K562 (cell line): Measurements from ENCODE around the gene KRT75. TPM values are rescaled to one million over a fixed set of nuclear protein-coding genes. Genes with fewer than 3 reads are reported as not detected.

ENCODE experiments used
- ATAC-seq: fragments of 200-7000 bp; cut with Tn5 transposase; 3 replicates; pipeline ENCODE4 v1.9.1; 2020; ENCODE audit warnings: moderate library complexity
- BruUV-seq: library from RNA; stranded (reverse); fragments of 400-500 nt; replicated peaks from 2 replicates; lab custom pipeline; 2021; lab: Mats Ljungman, UMichigan
- CTCF ChIA-PET: fragments of 300-600 bp; formaldehyde crosslinking; extraction: SDS; loops from one replicate; lab custom pipeline; 2021; ENCODE audit warnings: low intra/inter-chr PET ratio; lab: Yijun Ruan, JAX
- POLR2A ChIA-PET: fragments of 300-600, 350-650 bp; sonication (Branson Sonifier 250); formaldehyde crosslinking; extraction: SDS; loops from one replicate; lab custom pipeline; 2021; ENCODE audit warnings: antibody characterized with exemption, inconsistent platforms; lab: Yijun Ruan, JAX
- DNase-seq, 4 experiments: peaks; one replicate each; pipeline versions ENCODE4 v3.0.0 to v3.0.0-alpha.2; 2011 to 2018; ENCODE audit warnings: low spot score in 3 of 4, mixed read lengths in 3 of 4; ENCODE audit errors: extremely low read depth in 1 of 4
- FAIRE-seq: peaks from 2 replicates; lab custom pipeline; 2011; peaks lifted over from hg19 to GRCh38; lab: Jason Lieb, UNC
- H2AFZ ChIP-seq: 2 replicates; pipeline ENCODE4 v1.6.0; 2011; ENCODE audit warnings: low read depth, low read length, control low read depth, inconsistent platforms
- H3K27ac ChIP-seq: fragments of 200-600 bp; 3 replicates; pipeline ENCODE4 v1.8.0; 2011; ENCODE audit warnings: low read depth, mild to moderate bottlenecking, control low read depth, inconsistent platforms, low read length, moderate library complexity, mixed read lengths; ENCODE audit errors: extremely low read depth
- H3K27me3 ChIP-seq, 2 experiments: fragments of 300-600 bp in 1 of 2; 2 replicates in 1 of 2; 3 replicates in 1 of 2; pipeline versions ENCODE4 v1.6.0 to v1.8.0; 2011; ENCODE audit warnings: inconsistent platforms in 2 of 2, low read length in 2 of 2, mild to moderate bottlenecking in 1 of 2, mixed read lengths in 1 of 2, moderate library complexity in 1 of 2; ENCODE audit not compliant: control insufficient read depth in 2 of 2, insufficient read depth in 2 of 2
- H3K36me3 ChIP-seq: fragments of 300-600 bp; 3 replicates; pipeline ENCODE4 v1.8.0; 2011; ENCODE audit warnings: mild to moderate bottlenecking, low read length, inconsistent platforms; ENCODE audit not compliant: control insufficient read depth, insufficient read depth
- H3K4me1 ChIP-seq, 2 experiments: fragments of 200-600 bp in 1 of 2; replicated peaks in 1 of 2; 2 replicates in 1 of 2; 3 replicates in 1 of 2; pipeline versions ENCODE4 v1.5.1 to v1.8.0; 2011; ENCODE audit warnings: inconsistent platforms in 2 of 2, low read length in 2 of 2, mild to moderate bottlenecking in 1 of 2, mixed read lengths in 1 of 2, moderate library complexity in 1 of 2; ENCODE audit not compliant: control insufficient read depth in 2 of 2, insufficient read depth in 2 of 2
- H3K4me2 ChIP-seq: 2 replicates; pipeline ENCODE4 v1.6.1; 2011; ENCODE audit warnings: low read length, control low read depth, inconsistent platforms, mixed read lengths; ENCODE audit not compliant: insufficient read depth
- H3K4me3 ChIP-seq: fragments of 200-600 bp; sonication (generic), shearing (Covaris generic); 2 replicates; pipeline ENCODE4 v1.5.1; 2016; ENCODE audit warnings: control low read depth, inconsistent platforms
- H3K79me2 ChIP-seq: fragments of 200-600 bp; 3 replicates; pipeline ENCODE4 v1.8.0; 2011; ENCODE audit warnings: low read length, inconsistent platforms; ENCODE audit not compliant: control insufficient read depth, insufficient read depth
- H3K9ac ChIP-seq, 2 experiments: 2 replicates each; pipeline versions ENCODE4 v1.6.0 to v1.6.1; 2011; ENCODE audit warnings: low read depth in 2 of 2, low read length in 2 of 2, control low read depth in 1 of 2, inconsistent platforms in 1 of 2, mild to moderate bottlenecking in 1 of 2, mixed read lengths in 1 of 2; ENCODE audit not compliant: insufficient read depth in 1 of 2
- H3K9me1 ChIP-seq: one replicate; pipeline ENCODE4 v1.6.0; 2011; ENCODE audit warnings: inconsistent platforms, mild to moderate bottlenecking, low read length, moderate library complexity; ENCODE audit not compliant: control insufficient read depth, insufficient read depth
- H3K9me3 ChIP-seq: replicated peaks from 2 replicates; pipeline ENCODE4 v1.5.1; 2011; ENCODE audit warnings: low read depth, low read length, inconsistent platforms; ENCODE audit not compliant: control insufficient read depth, insufficient read depth
- H4K20me1 ChIP-seq: replicated peaks from 2 replicates; pipeline ENCODE4 v1.6.1; 2011; ENCODE audit warnings: low read length, inconsistent platforms, mixed read lengths; ENCODE audit not compliant: control insufficient read depth, insufficient read depth
- AFF1 ChIP-seq, 2 experiments: fragments of 450-650 bp; IDR thresholded peaks; 2 replicates each; pipeline ENCODE4 v1.6.1; 2018; ENCODE audit warnings: mild to moderate bottlenecking in 2 of 2, low read depth in 1 of 2; ENCODE audit not compliant: partially characterized antibody in 2 of 2
- BRF2 ChIP-seq: IDR thresholded peaks from 3 replicates; pipeline ENCODE4 v1.6.1; 2011; ENCODE audit warnings: borderline replicate concordance, mild to moderate bottlenecking; ENCODE audit not compliant: insufficient read length, insufficient read depth
- EHMT2 ChIP-seq: fragments of 450-650 bp; IDR thresholded peaks from 2 replicates; pipeline ENCODE4 v1.6.1; 2018; ENCODE audit warnings: antibody characterized with exemption
- MLLT1 ChIP-seq, 2 experiments: fragments of 450-650 bp; IDR thresholded peaks; 2 replicates each; pipeline ENCODE4 v1.6.1; 2016
- MTA3 ChIP-seq: fragments of 450-650 bp; formaldehyde crosslinking; IDR thresholded peaks from 2 replicates; pipeline ENCODE4 v1.6.1; 2017; ENCODE audit warnings: mild to moderate bottlenecking, borderline replicate concordance
- MYNN ChIP-seq, 2 experiments: sonication (generic); formaldehyde crosslinking in 1 of 2; IDR thresholded peaks; 2 replicates each; pipeline versions ENCODE4 v1.5.0 to v1.6.1; 2016 to 2020; ENCODE audit warnings: antibody characterized with exemption in 1 of 2, missing genetic modification reagents in 1 of 2
- NEUROD1 ChIP-seq: fragments of 150-350 bp; IDR thresholded peaks from 2 replicates; pipeline ENCODE4 v1.6.1; 2014; ENCODE audit warnings: borderline replicate concordance, low read length, low read depth; ENCODE audit not compliant: partially characterized antibody
- STAT5B ChIP-seq: fragments of 250-450 bp; sonication (Bioruptor Pico); IDR thresholded peaks from 2 replicates; pipeline ENCODE4 v1.8.0; 2021; ENCODE audit warnings: mild to moderate bottlenecking, inconsistent platforms
- ZFX ChIP-seq: sonication (generic); formaldehyde crosslinking; IDR thresholded peaks from 2 replicates; pipeline ENCODE4 v1.8.0; 2022; ENCODE audit warnings: mild to moderate bottlenecking, missing genetic modification reagents, moderate library complexity
- ZNF165 ChIP-seq: fragments of 250-450 bp; sonication (Bioruptor Pico); IDR thresholded peaks from 2 replicates; pipeline ENCODE4 v1.4.0; 2020; ENCODE audit warnings: borderline replicate concordance
- ZNF280B ChIP-seq: fragments of 250-450 bp; sonication (Bioruptor Pico); IDR thresholded peaks from 2 replicates; pipeline ENCODE4 v1.5.1; 2021; ENCODE audit warnings: mild to moderate bottlenecking
- ZNF3 ChIP-seq: fragments of 250-450 bp; sonication (Bioruptor Pico); IDR thresholded peaks from 2 replicates; pipeline ENCODE4 v1.5.0; 2021; ENCODE audit warnings: mild to moderate bottlenecking, moderate library complexity
- WGBS: fragments of 100-300 bp; shearing (Covaris generic); methylation state at CpG from one replicate; pipeline ENCODE4 v1.1.6; 2016; ENCODE audit warnings: low coverage, mixed read lengths; ENCODE audit not compliant: insufficient coverage; ENCODE audit errors: missing lambda C conversion rate; 5-methylcytosine and 5-hydroxymethylcytosine counted together
- in situ Hi-C: fragments of 300-500 bp; cut with MboI; formaldehyde crosslinking; loops from 4 replicates; pipeline ENCODE4 v1.15.0; 2018; ENCODE audit warnings: inconsistent platforms, mixed read lengths
- intact Hi-C: fragments of 100-400 bp; cut with micrococcal nuclease; formaldehyde crosslinking; loops from 2 replicates; pipeline ENCODE4 v1.14.2; 2022
- polyA plus RNA-seq, 8 experiments: library from polyadenylated mRNA; depleted of rRNA in 4 of 8; stranded (reverse) in 5 of 8; unstranded in 3 of 8; fragments of >200 nt; fragmentation: Nextera tagmentation in 2 of 8; fragmentation: Illumina TruSeq in 1 of 8; extraction: Ambion mirVana in 2 of 8; extraction: Trizol in 1 of 8; gene quantifications; 2 replicates each; pipeline versions ENCODE4 v1.2.1 to v1.2.3, GENCODE V29; 2011 to 2014; ENCODE audit warnings: inconsistent platforms in 1 of 8, missing spikeins in 1 of 8
- total RNA-seq, 7 experiments: library from RNA; depleted of rRNA in 6 of 7; stranded (reverse); fragments of >200 nt in 6 of 7; fragmentation: Illumina TruSeq in 2 of 7; extraction: Trizol in 2 of 7; gene quantifications; 2 replicates each; pipeline versions ENCODE4 v1.2.1 to v1.2.3, GENCODE V29; 2011 to 2021; ENCODE audit warnings: low replicate concordance in 1 of 7

Gene KRT75
- total and polyA plus RNA-seq, 9 of the 15 experiments (the other 6 are each of a cell fraction or from before 2014, with no cell fraction given), result not detected

- no TSS peak for BruUV-seq
- H2AFZ ChIP-seq, result no peak overlapping the region
- ChIA-PET POLR2A (no interaction called here), CTCF (no interaction called here)
- no peaks in the 10 kb centered on the region for H3K9me1 ChIP-seq
- ATAC-seq, result no peak
- H3K4me1 ChIP-seq, result peaks cover 0 to 5% of the 10 kb centered on the region in 2 experiments; a peak in 1 of 5 replicates
- H3K9me3 ChIP-seq, result no peaks in the 10 kb centered on the region
- TF ChIP-seq STAT5B (CRISPR knock-in tag) (no peak), MYNN (IDR thresholded peaks at IDR 0.05) (no peak), MYNN (CRISPR knock-in tag; IDR thresholded peaks at IDR 0.05) (no peak), MTA3 (no peak), ZNF3 (CRISPR knock-in tag) (no peak), ZFX (CRISPR knock-in tag) (no peak), ZNF165 (CRISPR knock-in tag) (no peak), AFF1 (IDR thresholded peaks at IDR 0.05; ENCODE audit: low read depth in 1 of 2, partially characterized antibody in 2 of 2) (no peak), BRF2 (no peak), EHMT2 (no peak), NEUROD1 (no peak), MLLT1 (IDR thresholded peaks at IDR 0.05) (no peak), ZNF280B (CRISPR knock-in tag) (no peak)
- H4K20me1 ChIP-seq, result no peaks in the 10 kb centered on the region
- no peaks in the 10 kb centered on the region for H3K79me2 ChIP-seq
- no peak overlapping the region for H3K27ac ChIP-seq
- no peak overlapping the region for H3K4me2 ChIP-seq
- intact Hi-C loops, result loop anchor here (10.0 kb wide), 1 partner anchor 607 kb away; no protein-coding TSS in a partner anchor
- H3K4me3 ChIP-seq, result no peak overlapping the region
- peaks cover 5 to 47% of the 10 kb centered on the region in 2 experiments; a peak in 4 of 5 replicates for H3K27me3 ChIP-seq
- DNase-seq, result no peak
- 0% methylated on average over 19 of the region's 19 CpGs for WGBS
- FAIRE-seq, result no peak
- H3K9ac ChIP-seq, result no peak overlapping the region; a peak in 1 of 4 replicates
- no peaks in the 10 kb centered on the region for H3K36me3 ChIP-seq
- in situ Hi-C loops, result no loop called here
These were observed 56.1 kb downstream of the KRT75 start for GRCh38 chr12:52378091-52378490.
